Tongue (tissue), 1 donor: Measurements from ENCODE around the gene METAP1D. TPM values are rescaled to one million over a fixed set of nuclear protein-coding genes. Genes with fewer than 3 reads are reported as not detected.

ENCODE experiments used
- total RNA-seq: library from RNA; depleted of rRNA; stranded (reverse); fragments of >200 nt; gene quantifications from one replicate; pipeline ENCODE4 v1.2.3, GENCODE V29; 2014

Gene METAP1D
- total RNA-seq, 1 donor from 2014 or later: 15.1 TPM

Other genes starting within 250 kb of the METAP1D start
- gene SLC25A12, start 105.7 kb upstream of the METAP1D start, total RNA-seq: 83.1 TPM
- 51.3 TPM for gene HAT1, start 77.5 kb upstream of the METAP1D start, total RNA-seq
- 2.4 TPM for gene DLX1, start 85.6 kb downstream of the METAP1D start, total RNA-seq
- gene DLX2, start 102.9 kb downstream of the METAP1D start, total RNA-seq: 0.72 TPM